Erythroblast (primary cell): ENCODE data around the gene RNF144A.
A peak's percentile ranks its signal among the peaks of the same experiment; 100 is the strongest.

Experiments
- DNase-seq, 2 experiments: peaks; one replicate each; lab custom pipeline; 2025; lab: John Stamatoyannopoulos, UW
- GATA1 ChIP-seq: IDR thresholded peaks from 2 replicates; pipeline ENCODE4 v1.6.1; 2011; ENCODE audit warnings: low read depth, mild to moderate bottlenecking, control low read depth, low read length, moderate library complexity
- POLR2A ChIP-seq: IDR thresholded peaks from 2 replicates; pipeline ENCODE4 v1.6.1; 2011; ENCODE audit warnings: mild to moderate bottlenecking, low read length

Gene RNF144A, protein sequence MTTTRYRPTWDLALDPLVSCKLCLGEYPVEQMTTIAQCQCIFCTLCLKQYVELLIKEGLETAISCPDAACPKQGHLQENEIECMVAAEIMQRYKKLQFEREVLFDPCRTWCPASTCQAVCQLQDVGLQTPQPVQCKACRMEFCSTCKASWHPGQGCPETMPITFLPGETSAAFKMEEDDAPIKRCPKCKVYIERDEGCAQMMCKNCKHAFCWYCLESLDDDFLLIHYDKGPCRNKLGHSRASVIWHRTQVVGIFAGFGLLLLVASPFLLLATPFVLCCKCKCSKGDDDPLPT

DNA sequence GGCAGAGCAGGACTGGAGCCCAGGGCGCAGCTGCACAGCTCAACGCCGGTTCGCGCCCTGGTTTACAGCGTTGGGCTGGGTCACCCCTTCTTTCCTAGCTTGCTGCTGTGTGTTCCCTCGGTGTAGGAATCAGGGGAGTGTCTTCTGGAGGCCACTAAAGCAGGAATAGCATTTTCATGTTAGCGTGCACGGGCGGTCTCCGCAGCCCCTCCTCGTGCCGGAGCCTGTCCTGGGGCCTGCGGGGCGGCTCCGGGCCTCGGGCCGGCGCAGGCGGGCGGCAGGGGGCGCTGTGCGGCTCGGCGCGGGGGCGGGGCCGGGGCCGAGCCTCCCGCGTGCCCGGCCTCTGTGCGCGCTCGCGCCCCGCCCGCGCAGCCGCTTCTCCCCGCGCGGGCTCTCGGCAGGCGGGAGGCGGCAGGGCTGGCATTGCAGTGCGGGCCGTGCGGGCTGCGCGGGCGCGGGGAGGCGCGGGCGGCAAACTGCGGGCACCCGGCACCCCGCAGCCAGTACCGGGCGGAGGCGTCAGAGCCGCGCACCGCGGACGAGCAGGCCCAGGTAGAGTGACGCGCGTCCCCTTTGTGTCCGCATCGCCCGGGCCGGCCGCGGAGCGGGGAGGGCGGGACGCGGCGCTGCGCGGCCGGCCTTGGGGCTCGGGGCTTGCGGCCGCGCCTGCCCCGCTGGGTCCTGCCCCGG is at the start of gene RNF144A:
RNF144A (plus strand) TSS at position 342 of the 690 bp plus-strand sequence. CDS start 79,515 bp downstream, outside the sequence.
- DNase-seq, result peak; percentile 82 to 90
- TF ChIP-seq POLR2A (peak; percentile 61), GATA1 (no peak)

GRCh38 chr2:6872394-6872793 is 44.8 kb upstream of the RNF144A start:
- DNase-seq, result peak; percentile 32 to 49
- TF ChIP-seq GATA1 (no peak), POLR2A (no peak)

- peak in 1 of 2 experiments; percentile 13 for DNase-seq
- TF ChIP-seq GATA1, result no peak
- no peak for TF ChIP-seq POLR2A
Observed at GRCh38 chr2:6874032-6874431, 43.2 kb upstream of the RNF144A start.

DNA sequence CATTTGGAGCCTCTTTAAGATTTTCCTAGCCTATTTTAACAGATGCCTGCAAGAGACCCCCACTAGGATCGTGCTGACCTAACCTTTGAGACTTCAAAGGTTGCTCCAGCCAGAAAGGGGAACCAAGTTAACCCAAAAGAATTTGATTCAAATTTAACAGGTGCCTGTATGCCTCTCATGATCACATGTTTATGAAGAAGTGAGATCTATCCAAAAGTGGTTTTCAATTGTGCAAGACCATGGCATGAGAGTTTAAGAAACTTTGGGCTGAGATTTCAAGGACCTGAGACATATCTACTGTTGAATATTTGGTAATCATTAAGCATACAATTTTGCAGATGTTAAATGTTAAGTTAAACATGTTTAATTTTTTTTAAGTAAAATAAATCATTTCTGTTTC is 40.9 kb upstream of the RNF144A start:
- no peak for TF ChIP-seq POLR2A
- no peak for TF ChIP-seq GATA1
- no peak for DNase-seq

- TF ChIP-seq GATA1 (no peak), POLR2A (peak; percentile 78)
- DNase-seq, result peak; percentile 87 to 90
Observed at GRCh38 chr2:6877402-6878304, 39.6 kb upstream of the RNF144A start, which contains the start of gene RSAD2. Gene RSAD2, plus strand, starts transcription at chr2:6877777. Its CDS starts 24 bp downstream, at chr2:6877801.

- DNase-seq, result peak; percentile 17 to 33
- TF ChIP-seq GATA1, result no peak
- peak; percentile 50 for TF ChIP-seq POLR2A
Observed at GRCh38 chr2:6878549-6878948, 38.7 kb upstream of the RNF144A start.

- TF ChIP-seq GATA1 (no peak), POLR2A (no peak)
- DNase-seq, result no peak
Observed at GRCh38 chr2:6879011-6879410, 38.2 kb upstream of the RNF144A start.

DNA sequence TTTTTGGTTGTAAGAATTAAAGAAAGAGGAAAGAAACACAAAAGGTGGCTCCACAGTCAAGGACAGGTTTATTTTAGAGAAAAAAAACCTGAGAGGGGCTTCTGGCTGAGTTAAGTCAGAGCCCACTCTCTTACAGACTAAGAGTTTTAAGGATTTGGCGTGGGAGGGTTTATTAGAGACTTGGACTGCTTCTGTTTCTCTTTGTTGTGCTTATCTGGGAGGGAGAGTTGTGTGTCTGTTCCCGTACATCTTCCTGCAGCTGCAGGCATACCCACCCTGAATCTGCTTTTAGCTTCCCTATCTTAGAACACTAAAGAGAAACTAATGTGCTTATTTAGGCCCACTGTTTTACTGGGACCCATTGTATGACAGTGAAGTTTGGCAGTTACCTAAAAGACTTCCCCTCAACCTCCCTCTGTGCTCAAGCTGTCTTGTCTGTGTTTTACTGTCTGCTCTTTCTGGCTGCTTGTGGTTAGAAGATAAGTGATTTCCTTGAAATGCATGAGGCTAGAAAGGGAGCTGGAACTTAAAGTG is 36.9 kb upstream of the RNF144A start:
- DNase-seq, result peak; percentile 85 to 95
- TF ChIP-seq GATA1, result no peak
- TF ChIP-seq POLR2A, result peak; percentile 85

- no peak for TF ChIP-seq GATA1
- TF ChIP-seq POLR2A, result no peak
- DNase-seq, result peak; percentile 51
Observed at GRCh38 chr2:6881046-6881445, 36.2 kb upstream of the RNF144A start.

DNA sequence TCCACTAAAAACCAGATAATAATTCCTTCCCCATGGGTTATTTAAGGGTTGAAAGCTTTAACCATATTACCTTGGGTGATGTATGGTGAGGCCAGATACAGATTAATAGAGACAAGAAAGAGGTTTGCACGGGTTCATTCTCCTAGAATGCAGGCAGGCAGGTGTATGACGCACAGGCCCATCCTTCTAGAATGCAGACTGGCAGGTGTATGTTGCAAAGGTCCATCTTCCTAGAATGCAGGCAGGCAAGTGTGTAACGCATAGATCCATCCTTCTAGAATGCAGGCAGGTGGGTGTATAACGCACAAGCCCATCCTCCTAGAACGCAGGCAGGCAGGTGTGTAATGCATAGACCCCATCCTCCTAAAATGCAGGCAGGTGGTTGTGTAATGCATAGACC is 35.7 kb upstream of the RNF144A start:
- TF ChIP-seq POLR2A (no peak), GATA1 (no peak)
- no peak for DNase-seq

- TF ChIP-seq POLR2A, result no peak
- TF ChIP-seq GATA1, result no peak
- peak in 1 of 2 experiments; percentile 20 for DNase-seq
Observed at GRCh38 chr2:6883448-6884122, 33.6 kb upstream of the RNF144A start.

DNA sequence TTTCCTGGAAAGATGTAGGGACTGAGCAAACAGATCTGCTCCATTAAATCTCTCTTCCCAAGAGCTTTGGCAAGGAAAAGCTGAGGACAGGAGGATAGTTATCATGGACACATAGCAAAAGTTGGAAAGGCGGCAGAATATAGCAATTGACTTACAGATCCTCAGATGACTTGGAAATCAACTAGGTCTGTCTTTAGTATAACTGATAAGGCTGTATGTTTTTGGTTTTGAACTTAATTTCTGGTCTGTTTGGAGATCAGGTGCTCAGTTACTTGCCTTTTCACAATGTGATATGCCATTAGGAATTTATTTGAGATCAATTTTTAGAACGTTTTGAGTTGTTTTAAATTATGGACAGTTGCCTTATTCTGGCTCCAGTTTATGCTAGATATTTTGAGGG is 31.7 kb upstream of the RNF144A start:
- TF ChIP-seq POLR2A (no peak), GATA1 (no peak)

More for the DNA sequence above, 31.7 kb upstream of the RNF144A start:
- DNase-seq, result peak; percentile 73
